8988T (cell line): ENCODE measurements around the gene SND1.
"Not testable (repeated sequence)": the region's sequence is repeated elsewhere in the genome, so short reads cannot be mapped to it uniquely, and the experiment has no call there.

Experiments used
- DNase-seq: peaks from one replicate; pipeline ENCODE4 v3.0.0; 2011

SND1 gene

DNA sequence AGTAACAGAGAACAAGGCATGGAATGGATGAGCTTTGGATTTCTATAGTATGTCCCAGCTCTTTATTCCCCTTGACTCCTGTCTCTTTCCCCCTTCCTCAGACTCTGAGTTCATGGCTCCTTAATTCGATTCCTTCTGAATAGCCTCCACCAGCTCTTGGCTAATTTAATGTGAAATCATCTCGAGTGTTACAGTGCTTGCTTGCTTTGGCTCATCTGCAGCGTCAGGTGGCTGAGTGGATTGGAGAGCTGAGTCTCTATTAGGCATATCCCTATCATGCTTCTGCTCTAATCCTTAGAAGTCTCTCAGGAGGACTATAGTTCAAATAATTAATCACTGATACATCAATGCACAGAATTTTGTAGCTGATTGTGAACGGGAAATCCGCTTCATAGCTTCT lies 244.7 kb downstream of the SND1 start:
- no peak for DNase-seq

DNA sequence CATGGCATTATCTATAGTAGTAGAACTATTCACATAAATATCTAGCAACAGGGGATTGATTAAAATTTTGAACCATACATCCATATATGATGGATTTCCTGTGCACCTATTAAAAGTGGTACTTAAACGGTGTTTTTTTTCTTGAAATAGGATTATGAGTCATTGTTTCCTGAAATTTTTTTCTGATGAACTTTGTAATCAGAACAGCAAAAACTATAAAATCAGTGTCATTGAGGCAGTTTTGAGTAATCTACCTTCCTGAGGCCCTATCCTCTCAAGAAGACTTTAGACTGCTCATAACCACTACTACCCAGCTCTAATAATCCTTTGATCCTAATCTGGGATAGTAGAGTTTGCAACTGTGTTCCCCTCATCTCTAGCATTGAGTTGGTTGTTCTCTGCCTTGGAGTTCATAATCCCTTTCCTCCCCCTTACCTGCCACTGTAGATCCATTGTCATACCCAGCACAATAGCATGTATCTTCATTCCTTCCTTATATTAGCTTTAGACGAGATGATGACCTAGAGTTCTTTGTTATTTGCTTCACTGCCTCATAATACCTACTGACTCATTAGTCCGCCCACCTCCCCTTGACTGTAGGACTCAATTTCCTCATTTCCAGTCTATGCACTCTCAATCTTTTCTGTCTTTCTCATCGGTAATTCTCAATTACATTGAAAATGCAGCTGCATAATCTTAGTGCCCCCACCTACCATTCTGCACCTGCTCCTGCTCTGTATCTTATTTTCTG lies 245.9 kb downstream of the SND1 start:
- no peak for DNase-seq

DNA sequence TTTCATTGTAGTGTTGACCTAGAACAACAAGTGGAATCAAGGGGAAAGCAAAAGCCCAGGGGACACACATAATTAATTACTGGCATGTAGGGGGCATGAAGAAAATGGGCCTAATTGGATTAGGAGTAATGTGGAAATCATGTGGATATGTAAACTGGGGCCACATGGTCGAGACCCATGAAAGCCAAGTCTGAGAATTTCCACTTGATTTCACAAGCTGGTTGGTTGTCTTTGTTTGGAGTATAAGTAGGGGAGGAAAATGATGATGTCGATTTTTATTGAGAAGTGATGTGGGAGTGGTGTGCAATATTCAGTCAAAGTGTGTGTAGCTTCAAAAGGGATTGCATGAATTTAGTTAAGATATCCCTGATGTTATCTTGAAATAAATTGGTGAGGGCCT lies 247.4 kb downstream of the SND1 start:
- no peak for DNase-seq

DNA sequence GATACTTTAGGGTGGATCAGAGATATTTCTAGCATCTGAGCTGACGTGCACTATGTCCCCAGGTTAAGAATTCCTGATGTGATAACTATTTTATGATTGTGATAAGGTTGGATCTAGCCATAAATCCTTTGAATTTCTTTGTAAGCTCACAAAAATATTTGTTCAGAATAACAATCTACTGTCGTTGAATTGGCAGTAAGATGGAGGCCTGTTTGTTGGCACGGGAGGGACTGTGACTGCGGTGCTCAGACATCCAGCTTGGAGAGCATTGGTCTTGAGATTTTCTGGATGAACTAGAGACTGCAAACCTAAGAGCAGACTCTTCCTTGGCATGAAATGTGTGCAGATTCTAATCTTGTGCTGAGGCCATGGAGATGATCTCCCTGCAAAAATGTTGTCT lies 248.1 kb downstream of the SND1 start:
- no peak for DNase-seq

DNA sequence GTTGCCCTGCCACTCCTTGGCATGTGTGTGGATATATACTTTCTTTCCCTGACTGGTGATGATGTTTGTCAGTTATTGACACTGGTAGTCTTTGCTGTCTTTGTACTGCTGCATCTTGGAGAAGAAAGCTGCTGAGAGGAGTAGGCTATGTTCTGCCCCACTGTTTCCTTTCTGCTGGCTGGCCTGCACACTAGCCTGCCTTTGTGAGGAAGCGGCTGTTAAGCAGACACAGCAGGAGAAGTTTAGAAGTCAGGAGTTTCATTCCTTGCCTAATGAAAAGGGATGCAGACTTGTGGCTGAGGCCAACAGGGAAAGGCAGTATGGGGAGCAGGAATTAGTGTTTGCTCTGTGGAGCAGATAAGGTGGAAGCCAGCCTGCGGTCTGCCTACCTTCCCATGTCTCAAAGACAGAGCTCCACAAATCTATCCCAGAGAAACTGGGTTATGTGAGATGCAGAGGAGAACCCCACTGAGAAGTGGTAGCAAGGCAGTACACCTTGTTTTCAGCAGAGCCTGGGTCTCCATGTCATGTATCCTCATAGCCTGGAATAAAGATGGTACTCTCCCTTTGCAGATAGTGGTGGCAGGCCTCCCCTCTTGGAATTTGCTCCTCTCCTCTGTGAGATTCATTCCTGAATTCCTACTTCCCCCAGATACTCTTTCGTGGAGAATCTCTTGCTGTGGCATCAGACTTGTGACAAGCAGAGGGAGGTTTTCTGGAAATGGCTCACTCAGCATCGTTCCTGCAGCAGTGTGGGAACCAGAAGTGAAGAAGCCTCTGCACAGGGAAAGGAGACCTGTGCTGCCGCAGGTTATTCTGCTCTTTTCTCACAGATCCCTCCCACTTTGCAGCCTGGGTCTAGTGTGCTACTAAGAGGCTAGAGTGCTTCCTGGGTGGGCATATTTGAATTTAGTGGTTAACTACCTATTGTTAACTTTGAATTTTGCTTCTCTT lies 249.0 kb downstream of the SND1 start:
- no peak for DNase-seq

DNA sequence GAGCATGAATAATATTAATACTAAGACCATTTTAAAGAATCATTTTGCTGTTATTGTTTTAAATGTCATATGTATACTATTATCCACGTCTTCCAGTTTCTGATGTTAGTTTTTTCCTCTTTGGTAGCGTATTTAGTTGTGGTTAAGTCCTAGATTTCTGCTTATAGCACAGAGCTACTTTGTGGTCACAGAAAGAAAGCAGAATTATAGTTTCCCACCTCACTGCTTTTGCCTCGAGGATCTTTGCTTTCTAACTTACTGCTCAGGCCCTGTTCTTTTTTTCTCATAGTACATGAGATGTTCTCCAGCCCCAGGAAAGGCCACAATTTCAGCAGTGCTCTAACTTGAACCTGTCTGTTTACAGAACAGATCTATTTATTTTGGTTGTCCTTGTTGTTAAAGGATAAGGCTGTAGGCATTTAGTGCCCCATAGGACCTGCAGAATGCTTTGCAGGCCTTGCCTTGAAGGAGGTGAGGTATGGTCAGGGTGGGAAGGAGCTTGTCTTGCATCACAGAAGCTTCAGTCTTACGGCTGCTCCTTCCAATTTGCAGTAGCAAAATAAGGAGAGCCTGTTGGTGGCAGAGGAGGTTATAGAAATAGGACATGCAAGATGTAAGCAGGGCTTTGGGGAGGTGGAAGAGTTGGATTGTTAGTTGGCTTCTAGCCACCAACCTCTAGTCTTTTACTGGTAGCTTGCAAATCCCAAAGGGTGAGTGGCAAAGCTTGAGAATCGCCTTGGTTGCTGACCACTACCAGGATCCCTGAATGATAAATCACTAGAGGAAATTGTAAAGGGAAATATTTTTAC lies 250.1 kb downstream of the SND1 start:
- no peak for DNase-seq

DNA sequence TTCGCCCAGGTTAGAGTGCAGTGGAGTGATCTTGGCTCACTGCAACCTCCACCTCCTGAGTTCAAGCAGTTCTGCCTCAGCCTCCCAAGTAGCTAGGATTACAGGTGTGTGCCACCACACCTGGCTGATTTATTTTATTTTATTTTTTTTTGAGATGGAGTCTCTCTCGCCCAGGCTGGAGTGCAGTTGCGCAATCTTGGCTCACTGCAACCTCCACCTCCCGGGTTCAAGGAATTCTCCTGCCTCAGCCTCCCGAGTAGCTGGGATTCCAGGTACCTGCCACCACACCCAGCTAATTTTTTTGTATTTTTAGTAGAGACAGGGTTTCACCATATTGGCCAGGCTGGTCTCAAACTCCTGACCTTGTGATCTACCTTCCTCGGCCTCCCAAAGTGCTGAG lies 250.8 kb downstream of the SND1 start:
- DNase-seq: not testable (repeated sequence)

DNA sequence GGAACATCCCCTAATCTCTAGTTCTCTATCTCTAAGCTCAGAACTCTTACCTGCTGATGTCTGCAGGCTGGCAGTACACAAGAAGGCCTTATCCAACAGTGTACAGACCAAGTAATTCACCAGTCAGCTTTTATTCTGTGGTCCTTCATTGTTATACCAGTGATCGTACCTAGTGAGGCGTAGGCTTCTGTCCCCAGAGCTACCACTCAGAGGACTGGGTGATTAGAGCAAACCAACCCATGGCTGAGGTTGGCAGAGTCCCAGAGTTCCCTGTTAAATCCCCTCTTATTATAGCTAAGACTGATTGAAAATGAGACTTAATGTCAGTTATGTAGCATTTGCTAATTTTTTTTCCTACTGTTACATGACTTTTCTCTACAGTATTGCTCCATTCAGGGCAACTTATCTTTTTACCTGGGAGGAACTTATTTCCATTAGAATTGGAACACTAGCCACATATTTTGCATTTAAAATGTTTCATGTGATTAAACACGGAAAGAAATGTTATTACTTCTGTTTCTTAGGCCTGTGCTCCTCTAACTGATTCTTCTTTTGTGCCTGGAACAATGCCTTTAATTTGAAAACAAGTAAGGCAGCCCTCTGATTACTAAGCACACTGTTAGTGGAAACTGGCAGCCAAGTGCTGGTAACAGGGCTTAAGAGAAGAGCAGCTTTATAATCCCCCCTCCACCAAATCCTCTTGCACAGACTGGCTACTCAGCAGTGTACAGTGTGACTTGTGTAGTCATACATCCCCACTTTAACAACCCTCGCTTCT lies 252.1 kb downstream of the SND1 start:
- DNase-seq: no peak

DNA sequence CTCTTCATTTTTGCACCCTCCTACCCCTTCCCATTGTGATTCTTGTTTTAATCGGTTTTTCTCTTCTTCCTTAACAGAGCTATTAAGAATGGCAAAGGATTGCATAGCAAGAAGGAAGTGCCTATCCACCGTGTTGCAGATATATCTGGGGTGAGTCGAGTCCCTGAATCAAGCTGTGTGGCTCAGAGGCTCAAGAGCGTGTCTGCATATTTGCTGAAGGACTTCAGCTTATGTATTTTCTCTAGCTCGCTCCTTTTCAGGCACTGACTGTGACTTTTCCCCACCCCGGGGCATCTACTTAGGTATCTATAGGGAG lies 252.6 kb downstream of the SND1 start:
- no peak for DNase-seq

DNA sequence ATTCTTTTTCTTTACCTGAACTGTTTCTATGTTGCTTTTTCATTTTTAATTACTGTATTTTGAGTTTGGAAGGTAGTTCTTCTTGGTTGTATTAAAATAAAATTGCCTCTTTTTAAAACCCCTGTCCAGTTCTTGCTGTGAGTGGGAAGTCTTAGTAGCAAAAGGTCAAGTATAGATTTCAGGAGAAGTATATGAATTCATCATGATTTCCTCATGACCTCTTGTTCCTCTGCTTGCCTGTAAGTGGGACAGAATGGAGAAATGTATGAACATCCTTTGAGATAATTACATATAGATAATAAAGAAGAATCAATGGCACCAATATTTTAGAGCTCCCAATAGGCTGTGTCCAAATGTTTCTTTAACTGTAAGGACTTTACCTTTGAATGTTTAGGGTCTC lies 253.0 kb downstream of the SND1 start:
- DNase-seq: no peak

DNA sequence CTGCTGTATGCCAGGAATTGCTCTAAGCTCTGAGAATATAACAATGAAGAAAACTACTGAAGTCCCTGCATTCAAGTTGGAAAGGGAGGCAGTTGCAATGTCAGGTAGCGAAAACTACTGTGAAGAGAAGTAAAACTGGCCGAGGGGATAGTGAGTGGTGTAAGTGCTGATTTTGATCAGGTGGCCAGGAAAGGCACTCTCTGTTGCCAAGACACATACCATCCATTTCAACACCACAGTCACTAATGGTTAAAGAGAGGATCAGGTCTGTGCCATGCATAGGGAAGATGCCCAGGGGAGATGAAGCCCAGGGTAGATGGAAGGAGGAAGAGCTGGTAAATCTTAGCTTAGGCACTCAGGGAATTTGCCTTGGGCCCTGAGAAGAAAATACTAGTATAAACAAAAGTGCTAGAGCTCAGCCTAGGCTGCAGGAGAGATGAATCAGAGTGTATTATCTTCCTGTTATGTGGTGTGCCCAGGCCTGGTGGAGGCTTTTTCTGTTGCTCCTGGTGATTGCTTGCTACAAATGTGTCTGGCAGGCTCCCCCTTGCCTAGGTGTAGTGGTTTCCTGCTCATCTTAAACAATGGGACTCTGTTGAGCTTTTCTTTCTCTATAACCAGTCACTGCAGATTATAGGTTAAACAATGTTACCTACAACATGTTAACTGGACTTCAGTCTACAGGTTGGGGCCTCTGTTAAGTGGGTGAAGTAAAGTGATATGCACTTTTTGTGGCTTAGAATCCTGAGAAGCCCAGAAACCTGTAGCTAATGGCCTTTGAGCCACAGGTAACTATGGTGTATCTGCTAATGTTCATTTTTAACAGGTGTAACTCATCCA lies 253.7 kb downstream of the SND1 start:
- no peak for DNase-seq

DNA sequence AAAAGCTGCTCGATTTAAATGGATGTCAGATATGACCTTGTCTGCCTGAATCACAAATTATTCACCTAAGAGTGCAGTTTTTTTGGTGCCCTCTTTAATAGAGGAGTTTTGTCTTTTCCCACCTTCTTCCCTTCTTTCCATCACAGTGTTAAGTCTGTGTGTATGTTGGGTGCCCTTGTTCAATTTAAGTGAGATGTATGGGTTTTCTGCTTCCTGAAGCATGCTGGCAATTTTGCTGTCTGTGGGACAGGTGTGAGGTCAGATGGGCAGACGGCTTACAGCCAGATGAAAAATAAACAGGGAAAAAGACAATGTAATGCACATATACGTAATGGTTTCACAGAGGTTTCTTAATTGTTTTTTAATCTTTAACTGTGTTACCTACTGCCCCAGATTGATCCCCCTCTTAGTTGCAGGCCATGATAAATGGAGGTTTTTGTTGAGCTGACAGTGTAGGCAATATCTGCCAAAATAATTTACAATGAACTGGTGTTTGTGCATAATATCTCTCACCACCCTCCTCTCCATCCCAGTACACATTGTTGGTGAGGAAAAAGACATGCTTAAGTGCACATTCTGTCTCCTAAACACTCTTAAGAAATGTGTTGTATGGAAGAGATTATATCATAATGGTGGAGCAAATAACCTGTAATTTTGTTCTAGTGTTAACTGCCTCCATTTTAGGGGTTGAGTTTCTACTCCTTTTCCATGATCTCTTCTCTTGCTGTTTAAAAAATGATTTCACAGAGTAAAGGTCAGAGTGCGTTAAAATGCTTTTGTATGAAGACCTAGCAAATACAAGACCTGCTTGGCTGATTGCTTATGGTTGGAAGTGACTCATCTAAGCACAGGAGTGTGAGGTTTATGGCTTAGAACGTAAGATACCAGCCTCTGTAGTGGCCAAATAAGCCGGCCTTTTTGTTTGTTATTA lies 255.4 kb downstream of the SND1 start:
- DNase-seq: no peak

DNA sequence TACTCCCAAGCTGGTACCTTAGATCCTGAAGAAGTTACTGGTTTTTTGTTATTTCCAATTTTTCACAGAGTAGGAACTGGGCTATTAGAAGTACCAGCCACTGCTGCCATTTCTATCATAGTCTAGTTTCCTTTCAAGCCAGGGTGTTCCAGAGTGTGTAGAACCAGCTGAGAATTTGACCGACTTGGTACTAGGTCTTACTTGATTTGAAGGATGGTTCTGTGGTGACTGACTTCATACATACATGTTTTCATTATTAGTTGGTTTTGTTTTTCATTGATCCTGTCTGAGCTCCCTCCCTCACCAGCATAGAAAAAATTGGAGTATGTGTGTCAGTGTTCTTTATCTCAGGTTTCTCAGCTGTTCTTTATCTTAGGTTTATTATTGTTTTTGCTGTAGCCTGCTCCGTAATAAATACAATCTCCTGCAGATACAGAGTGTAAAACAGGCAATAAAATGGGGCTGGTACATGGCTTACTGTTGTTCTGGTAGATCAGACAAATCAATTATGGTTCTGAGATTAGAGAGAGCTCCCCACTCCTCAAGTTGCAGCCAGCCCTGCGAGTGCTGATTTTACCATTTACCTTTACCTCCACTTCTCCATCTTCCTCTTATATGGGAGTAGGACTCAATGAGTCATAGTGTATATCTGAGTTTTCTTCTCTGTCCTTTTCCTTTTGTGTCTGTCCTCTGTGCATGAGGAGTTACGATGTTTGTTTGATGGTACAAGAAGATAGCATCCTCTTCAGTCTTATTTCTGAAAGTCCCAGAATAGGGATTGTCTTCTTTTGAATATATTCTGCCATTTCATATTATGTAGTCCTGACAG lies 256.6 kb downstream of the SND1 start:
- DNase-seq: no peak

DNA sequence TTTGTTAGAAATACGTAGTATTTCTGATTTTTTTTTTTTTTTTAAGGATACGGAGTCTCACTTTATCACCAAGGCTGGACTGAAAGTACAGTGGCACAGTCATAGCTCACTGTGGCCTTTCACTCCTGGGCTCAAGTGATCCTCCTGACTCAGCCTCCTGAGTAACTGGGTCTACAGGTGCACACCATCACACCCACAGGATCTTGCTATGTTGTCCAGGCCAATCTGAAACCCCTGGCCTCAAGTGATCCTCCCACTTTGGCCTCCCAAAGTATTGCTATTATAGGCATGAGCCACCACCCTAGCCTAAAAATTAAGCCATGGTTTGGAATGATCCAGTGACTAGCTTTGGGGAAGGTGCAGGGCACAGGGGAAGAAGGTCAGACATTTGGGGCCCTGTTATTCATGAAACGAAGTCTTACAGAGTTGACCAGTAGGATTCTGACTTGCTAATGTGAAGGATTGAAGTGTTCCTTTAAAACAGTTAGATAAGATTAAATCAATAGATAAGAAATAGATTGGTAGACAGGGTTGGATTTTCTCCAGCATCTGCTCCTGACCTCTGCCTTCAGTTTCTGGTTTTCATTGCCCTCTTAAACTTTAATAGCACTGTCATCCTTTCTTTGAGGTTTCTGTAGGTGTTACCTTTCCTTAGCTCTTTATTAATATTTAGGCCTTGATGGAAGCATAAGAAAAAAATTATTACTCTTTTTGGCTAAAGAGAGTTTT lies 257.6 kb downstream of the SND1 start:
- DNase-seq: no peak

DNA sequence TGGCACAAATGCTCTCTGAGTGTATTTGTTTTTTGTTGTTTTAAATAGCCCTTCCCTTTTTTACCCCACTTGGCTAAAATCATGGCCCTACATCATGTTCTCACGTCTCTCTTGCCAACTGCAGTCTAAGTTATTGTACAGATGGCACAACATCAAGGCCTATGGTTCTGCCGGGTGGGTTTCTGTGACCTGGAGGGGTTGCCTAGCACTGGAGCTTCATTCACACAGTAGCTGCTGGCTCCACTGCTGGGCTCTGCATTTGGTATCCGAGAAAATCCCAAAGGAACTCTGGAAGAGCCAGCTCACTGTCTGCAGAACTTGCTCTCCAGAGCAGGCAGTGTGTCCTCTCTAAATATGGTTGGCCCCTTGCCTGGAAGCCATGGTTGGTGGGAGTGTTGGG lies 258.7 kb downstream of the SND1 start:
- DNase-seq: no peak

DNA sequence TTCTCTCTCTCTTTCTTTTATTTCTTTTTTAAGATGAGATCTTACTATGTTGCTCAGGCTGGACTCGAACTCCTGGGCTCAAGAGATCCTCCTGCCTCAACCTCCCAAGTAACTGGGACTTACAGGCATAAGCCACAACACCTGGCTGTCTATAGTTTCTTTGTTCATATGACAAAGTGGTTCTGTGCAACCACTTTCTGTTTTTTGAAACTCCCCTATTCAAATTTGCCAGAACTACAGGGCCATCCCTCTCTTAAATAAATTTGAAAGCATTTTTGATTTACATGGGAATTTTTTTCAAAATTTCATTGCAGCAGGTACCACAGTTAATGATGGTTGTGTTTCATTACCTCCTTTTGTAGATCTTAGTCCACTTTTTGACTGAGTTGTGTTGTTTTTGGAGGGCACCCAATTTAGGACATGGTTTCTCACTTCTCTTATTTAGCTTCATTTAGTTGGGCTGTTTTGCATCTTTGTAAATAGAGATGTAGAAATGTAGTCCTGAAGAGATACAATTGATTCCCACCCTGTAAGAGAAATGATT lies 260.0 kb downstream of the SND1 start:
- DNase-seq: no peak

DNA sequence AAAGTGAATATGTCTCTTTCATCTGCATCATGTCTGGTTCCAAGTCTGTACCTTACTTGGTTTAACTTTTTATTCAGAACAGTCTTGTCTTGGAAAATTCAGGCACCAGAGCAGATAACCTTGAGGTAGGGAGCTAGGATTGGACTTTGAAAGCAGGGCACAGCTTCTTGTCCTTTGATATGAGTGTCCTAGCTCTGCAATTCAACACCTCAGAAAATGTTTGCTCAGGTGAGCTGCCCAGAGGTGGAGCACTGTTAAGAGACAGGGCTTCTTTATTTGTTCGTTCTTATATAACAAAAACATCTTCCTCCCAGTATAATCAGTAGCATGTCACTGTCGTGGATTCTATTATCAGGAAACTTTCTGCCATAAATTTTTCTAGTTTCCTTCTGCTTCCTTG lies 260.9 kb downstream of the SND1 start:
- no peak for DNase-seq

DNA sequence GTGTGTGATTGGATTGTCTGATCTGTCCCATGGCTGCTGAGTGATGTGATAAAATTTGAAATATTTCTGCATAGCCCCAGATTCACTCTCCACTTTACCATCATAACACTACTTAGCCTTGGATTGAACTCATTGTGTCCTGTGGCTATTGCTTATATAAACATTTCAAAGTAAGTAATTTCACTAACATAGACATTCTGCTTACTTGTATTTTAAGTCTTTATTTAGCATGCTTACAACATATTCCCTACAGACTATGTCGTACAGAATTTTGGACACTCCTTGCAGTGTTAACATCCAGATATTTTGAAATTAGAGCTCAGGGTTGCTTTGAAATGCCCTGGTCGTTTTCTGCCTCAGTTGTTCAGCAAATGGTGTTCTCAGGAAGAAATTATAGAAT lies 261.7 kb downstream of the SND1 start:
- no peak for DNase-seq

DNA sequence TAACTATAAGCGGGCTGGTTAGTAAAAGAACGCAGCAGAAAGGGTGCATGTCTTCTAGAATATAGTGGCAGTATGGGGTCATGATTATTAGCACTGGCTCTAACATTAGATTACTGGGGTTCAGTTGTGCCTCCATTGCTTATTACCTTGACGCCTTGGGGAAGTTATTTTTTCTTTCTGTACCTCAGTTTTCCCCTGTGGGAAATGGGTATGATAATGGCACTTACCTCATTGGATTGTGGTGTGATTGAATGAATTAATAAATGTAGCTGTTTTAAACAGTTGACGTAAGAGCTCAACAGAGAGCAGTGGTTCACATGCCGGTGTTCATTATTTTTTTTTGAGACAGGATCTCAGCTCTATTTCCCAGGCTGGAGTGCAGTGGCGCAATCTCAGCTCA lies 262.7 kb downstream of the SND1 start:
- DNase-seq: no peak
